Activated CD4-positive, alpha-beta T cell treated with anti-CD3 and anti-CD28 coated beads, Interleukin-2, amount 10 ng/mL, durations not matched to agents 7 days and 5 days (primary cell): ENCODE data around the gene PCSK1N. TPM values are rescaled to one million over a fixed set of nuclear protein-coding genes. Genes with fewer than 3 reads are reported as not detected.

Source experiments
- CTCF ChIA-PET: fragments of 350-600 bp; sonication (Branson Sonifier 250); formaldehyde crosslinking; loops from one replicate; lab custom pipeline; 2021; ENCODE audit warnings: antibody characterized with exemption; lab: Charles Lee
- POLR2A ChIA-PET: fragments of 350-600 bp; sonication (Branson Sonifier 250); formaldehyde crosslinking; loops from one replicate; lab custom pipeline; 2021; ENCODE audit warnings: antibody characterized with exemption; lab: Charles Lee
- DNase-seq: peaks from one replicate; pipeline ENCODE4 v3.0.0-alpha.2; 2020
- H3K27ac Mint-ChIP-seq: one replicate; pipeline ENCODE4 v1.8.0; 2021; ENCODE audit warnings: mild to moderate bottlenecking, moderate library complexity, mixed read lengths
- H3K27me3 Mint-ChIP-seq: one replicate; pipeline ENCODE4 v1.8.0; 2021; ENCODE audit warnings: mixed read lengths
- H3K36me3 Mint-ChIP-seq: one replicate; pipeline ENCODE4 v1.8.0; 2021; ENCODE audit warnings: low read depth, mixed read lengths
- H3K4me1 Mint-ChIP-seq: one replicate; pipeline ENCODE4 v1.8.0; 2021; ENCODE audit warnings: mixed read lengths
- H3K4me3 Mint-ChIP-seq: one replicate; pipeline ENCODE4 v1.8.0; 2021; ENCODE audit warnings: mild to moderate bottlenecking, moderate library complexity, mixed read lengths
- H3K9me3 Mint-ChIP-seq: one replicate; pipeline ENCODE4 v1.8.0; 2021; ENCODE audit warnings: mixed read lengths
- total RNA-seq, 2 experiments: library from RNA; stranded (reverse); gene quantifications; one replicate each; pipeline ENCODE4 v1.2.3, GENCODE V29; 2021

Gene PCSK1N
- total RNA-seq, 2 experiments from 2014 or later: 0.33 to 0.40 TPM

- Mint-ChIP-seq H3K4me1 (peaks cover 2% of the 10 kb centered on the region), H3K36me3 (peaks cover 15% of the 10 kb centered on the region), H3K9me3 (no peaks in the 10 kb centered on the region), H3K27me3 (no peaks in the 10 kb centered on the region), H3K4me3 (no peak overlapping the region), H3K27ac (no peak overlapping the region)
- ChIA-PET POLR2A (no interaction called here), CTCF (no interaction called here)
- no peak for DNase-seq
These were observed 20.1 kb downstream of the PCSK1N start for GRCh38 chrX:48815266-48815665.

DNA sequence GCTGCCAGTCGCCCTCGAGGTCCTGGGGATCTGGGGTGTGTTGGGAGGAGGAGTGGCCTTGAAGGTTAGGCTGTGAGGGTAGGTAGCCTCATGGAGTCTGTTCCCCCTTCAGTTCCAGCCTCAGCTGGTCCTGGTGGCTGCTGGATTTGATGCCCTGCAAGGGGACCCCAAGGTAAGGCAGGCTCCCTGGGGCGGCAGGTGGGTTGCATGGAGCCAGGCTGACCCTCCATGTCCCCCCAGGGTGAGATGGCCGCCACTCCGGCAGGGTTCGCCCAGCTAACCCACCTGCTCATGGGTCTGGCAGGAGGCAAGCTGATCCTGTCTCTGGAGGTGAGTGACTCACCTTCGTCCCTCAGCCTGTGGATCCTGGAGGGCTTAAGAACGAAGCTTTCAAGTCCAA, 20.7 kb downstream of the PCSK1N start:
- Mint-ChIP-seq H3K27me3 (no peaks in the 10 kb centered on the region), H3K4me3 (no peak overlapping the region), H3K9me3 (no peaks in the 10 kb centered on the region), H3K27ac (no peak overlapping the region), H3K36me3 (peaks cover 13% of the 10 kb centered on the region), H3K4me1 (peaks cover 2% of the 10 kb centered on the region)
- ChIA-PET POLR2A (no interaction called here), CTCF (no interaction called here)
- no peak for DNase-seq

- Mint-ChIP-seq H3K4me3 (no peak overlapping the region), H3K4me1 (peaks cover 2% of the 10 kb centered on the region), H3K27ac (no peak overlapping the region), H3K9me3 (no peaks in the 10 kb centered on the region), H3K27me3 (no peaks in the 10 kb centered on the region), H3K36me3 (peaks cover 12% of the 10 kb centered on the region)
- CTCF ChIA-PET: no interaction called here
- POLR2A ChIA-PET: no interaction called here
- no peak for DNase-seq
These were observed 21.8 kb downstream of the PCSK1N start for GRCh38 chrX:48813644-48814043.

DNA sequence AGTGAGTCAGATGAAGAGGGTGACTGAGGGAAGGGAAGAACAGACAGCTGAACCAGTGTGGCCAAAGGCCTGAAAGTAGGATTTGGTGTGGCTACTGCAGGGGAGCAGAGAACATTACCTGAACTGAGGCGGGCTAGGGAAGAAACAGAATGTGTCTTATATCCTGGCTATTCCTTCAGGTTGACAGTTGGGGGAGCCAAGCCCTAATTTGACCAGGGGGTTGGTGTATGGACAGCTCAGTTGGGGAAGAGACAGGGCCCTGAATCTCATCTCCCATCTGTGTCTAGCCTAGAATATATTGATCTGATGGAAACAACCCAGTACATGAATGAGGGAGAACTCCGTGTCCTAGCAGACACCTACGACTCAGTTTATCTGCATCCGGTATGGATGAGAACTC, 29.3 kb downstream of the PCSK1N start:
- CTCF ChIA-PET: no interaction called here
- POLR2A ChIA-PET: no interaction called here
- DNase-seq: no peak
- Mint-ChIP-seq H3K27ac (no peak overlapping the region), H3K9me3 (no peaks in the 10 kb centered on the region), H3K27me3 (no peaks in the 10 kb centered on the region), H3K36me3 (peaks cover 17% of the 10 kb centered on the region), H3K4me3 (no peak overlapping the region), H3K4me1 (peaks cover 20% of the 10 kb centered on the region)

GRCh38 chrX:48802905-48803200, 32.6 kb downstream of the PCSK1N start:
- H3K4me3 Mint-ChIP-seq: peak overlapping the region; percentile 87

GRCh38 chrX:48802089-48802904, 33.1 kb downstream of the PCSK1N start:
- no peaks in the 10 kb centered on the region for H3K27me3 Mint-ChIP-seq
- H3K4me1 Mint-ChIP-seq: peaks cover 30% of the 10 kb centered on the region
- peak; percentile 68 for DNase-seq
- peak overlapping the region; percentile 98 for H3K27ac Mint-ChIP-seq
- peak overlapping the region; percentile 87 for H3K4me3 Mint-ChIP-seq
- POLR2A ChIA-PET: no interaction called here
- peaks cover 18% of the 10 kb centered on the region for H3K36me3 Mint-ChIP-seq
- H3K9me3 Mint-ChIP-seq: no peaks in the 10 kb centered on the region
- CTCF ChIA-PET: no interaction called here

More at GRCh38 chrX:48802905-48803200, 32.6 kb downstream of the PCSK1N start:
- peaks cover 30% of the 10 kb centered on the region for H3K4me1 Mint-ChIP-seq
- ChIA-PET CTCF (no interaction called here), POLR2A (no interaction called here)
- no peak for DNase-seq
- H3K27me3 Mint-ChIP-seq: no peaks in the 10 kb centered on the region
- peaks cover 18% of the 10 kb centered on the region for H3K36me3 Mint-ChIP-seq
- H3K9me3 Mint-ChIP-seq: no peaks in the 10 kb centered on the region
- peak overlapping the region; percentile 98 for H3K27ac Mint-ChIP-seq

DNA sequence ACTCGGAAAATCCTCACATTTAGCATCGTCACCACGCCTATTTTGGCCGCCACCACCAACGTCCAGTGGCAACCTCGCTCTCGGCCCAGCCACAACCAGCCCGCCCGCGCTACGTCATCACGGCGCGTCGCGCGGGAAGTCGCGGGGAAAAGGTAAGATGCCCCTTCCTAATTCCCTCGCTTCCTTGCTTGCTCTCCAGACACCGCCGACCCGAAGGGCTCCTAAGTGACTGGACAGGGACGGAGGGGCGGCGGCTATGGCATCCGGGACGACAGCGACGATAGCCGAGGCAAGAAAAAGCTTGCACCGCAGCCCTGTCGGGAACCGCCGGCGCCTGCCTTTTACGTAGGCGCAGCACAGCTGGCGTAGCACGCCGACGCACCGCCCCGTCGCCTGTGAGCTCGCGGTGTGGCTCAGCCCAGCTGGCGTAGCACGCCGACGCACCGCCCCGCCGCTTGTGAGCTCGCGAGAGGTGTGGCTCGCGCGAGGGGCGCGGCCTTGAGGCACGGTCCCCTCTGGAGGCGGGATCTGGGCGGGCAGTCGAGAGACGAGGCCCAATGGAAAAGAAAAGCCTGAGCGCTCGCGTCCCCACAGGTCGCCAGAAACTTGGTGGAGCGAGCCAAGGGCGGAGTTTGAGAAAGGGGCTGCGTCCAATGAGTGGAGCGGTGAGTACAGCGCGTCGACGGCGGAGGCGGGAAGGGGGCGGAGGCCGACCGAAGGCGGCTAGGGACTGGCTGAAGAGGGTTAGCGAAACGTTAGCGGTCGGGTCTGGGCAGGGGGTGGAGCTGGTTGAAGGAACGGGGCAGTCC, 33.9 kb downstream of the PCSK1N start, which contains the start of gene HDAC6:
Gene HDAC6, plus strand, starts transcription at position 788 of the 809 bp plus-strand sequence. CDS start 626 bp downstream, outside the sequence.
- ChIA-PET CTCF (no interaction called here), POLR2A (no interaction called here)
- H3K9me3 Mint-ChIP-seq: no peaks in the 10 kb centered on the region
- no peaks in the 10 kb centered on the region for H3K27me3 Mint-ChIP-seq
- peaks cover 18% of the 10 kb centered on the region for H3K36me3 Mint-ChIP-seq
- peak within 1 kb of the TSS; percentile 98 for H3K27ac Mint-ChIP-seq
- H3K4me3 Mint-ChIP-seq: peak within 1 kb of the TSS; percentile 87
- DNase-seq: peak; percentile 95
- peaks cover 30% of the 10 kb centered on the region for H3K4me1 Mint-ChIP-seq

GRCh38 chrX:48800574-48801279, 34.7 kb downstream of the PCSK1N start:
- ChIA-PET CTCF (no interaction called here), POLR2A (no interaction called here)
- Mint-ChIP-seq H3K9me3 (no peaks in the 10 kb centered on the region), H3K27ac (peak overlapping the region; percentile 98), H3K36me3 (peaks cover 16% of the 10 kb centered on the region), H3K4me3 (peak overlapping the region; percentile 87), H3K27me3 (no peaks in the 10 kb centered on the region), H3K4me1 (peaks cover 30% of the 10 kb centered on the region)
- DNase-seq: peak; percentile 5

GRCh38 chrX:48798318-48798717, 37.1 kb downstream of the PCSK1N start:
- H3K36me3 Mint-ChIP-seq: peaks cover 4% of the 10 kb centered on the region
- no peak overlapping the region for H3K27ac Mint-ChIP-seq
- CTCF ChIA-PET: interaction anchor here (0.6 to 1.0 kb wide), 2 partner anchors 9 to 14 kb away, joined by 3 read pairs; no protein-coding TSS in a partner anchor
- peaks cover 21% of the 10 kb centered on the region for H3K4me1 Mint-ChIP-seq
- no peaks in the 10 kb centered on the region for H3K27me3 Mint-ChIP-seq
- POLR2A ChIA-PET: no interaction called here
- no peak overlapping the region for H3K4me3 Mint-ChIP-seq
- H3K9me3 Mint-ChIP-seq: no peaks in the 10 kb centered on the region
- no peak for DNase-seq

GRCh38 chrX:48794911-48795515, 40.4 kb downstream of the PCSK1N start:
- H3K4me3 Mint-ChIP-seq: no peak overlapping the region
- ChIA-PET POLR2A (no interaction called here), CTCF (interaction anchor here (1.1 kb wide), 1 partner anchor 9 kb away, joined by 3 read pairs; the partner anchor contains the start of gene GATA1)
- no peaks in the 10 kb centered on the region for H3K36me3 Mint-ChIP-seq
- DNase-seq: no peak
- H3K9me3 Mint-ChIP-seq: no peaks in the 10 kb centered on the region
- H3K27ac Mint-ChIP-seq: no peak overlapping the region
- no peaks in the 10 kb centered on the region for H3K27me3 Mint-ChIP-seq
- H3K4me1 Mint-ChIP-seq: peaks cover 4% of the 10 kb centered on the region

DNA sequence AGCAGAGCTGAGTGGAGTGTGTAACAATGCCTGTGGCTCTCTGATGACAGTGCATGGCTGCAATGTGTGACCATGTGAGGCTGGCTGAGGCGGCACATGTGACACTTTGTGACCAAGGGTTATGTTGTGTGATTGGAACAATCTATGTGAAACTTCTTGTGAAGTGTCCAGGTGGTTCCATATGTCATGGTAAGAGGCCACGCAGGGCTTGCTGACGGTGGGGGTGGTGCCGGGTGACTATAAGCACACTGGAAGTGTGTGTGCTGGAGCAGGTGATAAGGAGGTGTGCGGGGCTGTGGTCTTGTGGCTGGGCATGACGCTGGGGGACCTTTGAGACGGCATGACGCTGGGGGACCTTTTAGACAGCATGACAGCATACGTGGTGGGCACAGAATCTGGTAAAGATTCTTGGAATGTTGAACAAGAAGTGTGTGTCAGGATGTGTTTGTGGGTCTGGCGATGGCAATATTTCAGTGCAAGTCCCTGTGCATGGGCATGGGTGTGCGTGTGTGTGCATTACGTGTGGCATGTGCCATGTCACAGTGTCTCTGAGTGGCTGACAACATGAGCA, 41.0 kb downstream of the PCSK1N start:
- ChIA-PET CTCF (no interaction called here), POLR2A (no interaction called here)
- Mint-ChIP-seq H3K4me3 (no peak overlapping the region), H3K4me1 (peaks cover 7% of the 10 kb centered on the region), H3K9me3 (no peaks in the 10 kb centered on the region), H3K27me3 (no peaks in the 10 kb centered on the region), H3K27ac (peak overlapping the region; percentile 32), H3K36me3 (no peaks in the 10 kb centered on the region)
- DNase-seq: no peak

DNA sequence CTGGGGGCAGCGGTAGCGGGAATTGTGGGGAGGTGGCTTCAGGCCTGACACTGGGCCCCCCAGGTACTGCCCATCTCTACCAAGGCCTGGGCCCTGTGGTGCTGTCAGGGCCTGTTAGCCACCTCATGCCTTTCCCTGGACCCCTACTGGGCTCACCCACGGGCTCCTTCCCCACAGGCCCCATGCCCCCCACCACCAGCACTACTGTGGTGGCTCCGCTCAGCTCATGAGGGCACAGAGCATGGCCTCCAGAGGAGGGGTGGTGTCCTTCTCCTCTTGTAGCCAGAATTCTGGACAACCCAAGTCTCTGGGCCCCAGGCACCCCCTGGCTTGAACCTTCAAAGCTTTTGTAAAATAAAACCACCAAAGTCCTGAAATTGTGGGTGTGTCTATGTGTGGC, 41.5 kb downstream of the PCSK1N start:
- H3K36me3 Mint-ChIP-seq: no peaks in the 10 kb centered on the region
- CTCF ChIA-PET: no interaction called here
- H3K9me3 Mint-ChIP-seq: no peaks in the 10 kb centered on the region
- no peak overlapping the region for H3K4me3 Mint-ChIP-seq
- H3K27ac Mint-ChIP-seq: no peak overlapping the region
- DNase-seq: no peak
- POLR2A ChIA-PET: no interaction called here
- H3K27me3 Mint-ChIP-seq: no peaks in the 10 kb centered on the region
- H3K4me1 Mint-ChIP-seq: peaks cover 11% of the 10 kb centered on the region
